GM12875 (cell line): ENCODE measurements around the gene ATP6AP1.

ENCODE experiments used
- H3K4me3 ChIP-seq: one replicate; pipeline ENCODE4 v1.5.1; 2011; ENCODE audit warnings: low read depth, low read length, control low read depth
- CTCF ChIP-seq: IDR thresholded peaks from 2 replicates; pipeline ENCODE4 v1.5.1; 2011; ENCODE audit warnings: low read depth, mild to moderate bottlenecking, control low read depth, inconsistent platforms, low read length, moderate library complexity, borderline replicate concordance; ENCODE audit not compliant: insufficient read depth

The ATP6AP1 gene

GRCh38 chrX:154434394-154435168, 6.1 kb downstream of the ATP6AP1 start:
- H3K4me3 ChIP-seq, result no peak overlapping the region
- TF ChIP-seq CTCF, result no peak

GRCh38 chrX:154435171-154435733, 6.8 kb downstream of the ATP6AP1 start:
- TF ChIP-seq CTCF, result no peak
- H3K4me3 ChIP-seq, result no peak overlapping the region

- TF ChIP-seq CTCF, result no peak
- peak overlapping the region; percentile 82 for H3K4me3 ChIP-seq
Observed at GRCh38 chrX:154436374-154436982, 8.0 kb downstream of the ATP6AP1 start.

GRCh38 chrX:154436983-154437752, 8.7 kb downstream of the ATP6AP1 start, which contains the start of gene GDI1:
Gene GDI1 (plus strand): TSS chrX:154437154. CDS start chrX:154437255, 101 bp downstream.
- TF ChIP-seq CTCF, result no peak
- peak within 1 kb of the TSS; percentile 82 for H3K4me3 ChIP-seq

GRCh38 chrX:154437971-154438893, 9.8 kb downstream of the ATP6AP1 start:
- peak overlapping the region; percentile 82 for H3K4me3 ChIP-seq

More at GRCh38 chrX:154437971-154438893, 9.8 kb downstream of the ATP6AP1 start:
- TF ChIP-seq CTCF, result no peak
